DMS53 treated with DMSO at 0.1 percent for 48 hours (cell line): ENCODE results near the gene PHACTR1.
A peak's percentile ranks its signal among the peaks of the same experiment; 100 is the strongest.
"Not testable (repeated sequence)": the region's sequence is repeated elsewhere in the genome, so short reads cannot be mapped to it uniquely, and the experiment has no call there.

Source experiments
- DNase-seq: peaks from one replicate; lab custom pipeline; 2025; ENCODE audit not compliant: unreplicated experiment; lab: John Stamatoyannopoulos, UW

The PHACTR1 gene

DNA sequence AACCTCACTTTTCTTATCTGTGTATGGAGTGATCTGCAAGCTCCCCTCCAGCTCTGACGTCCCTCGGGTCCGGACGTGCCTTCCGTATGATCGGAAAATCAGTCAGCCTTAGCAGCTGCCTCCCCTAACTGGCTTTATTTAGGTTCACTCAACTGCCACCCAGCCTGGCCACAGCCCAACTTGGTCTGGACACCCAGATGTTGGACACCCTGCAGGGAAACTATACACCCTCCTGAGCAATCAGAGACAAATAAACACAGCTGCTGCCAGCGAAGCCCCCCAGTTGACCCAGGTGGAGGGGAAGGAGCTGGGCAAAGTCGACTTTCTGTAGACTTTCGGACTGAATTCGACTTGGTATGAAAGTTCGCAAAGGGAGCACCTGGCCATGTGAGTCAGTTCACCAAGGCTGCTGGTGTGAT lies 582.8 kb downstream of the PHACTR1 start:
- DNase-seq, result no peak

DNA sequence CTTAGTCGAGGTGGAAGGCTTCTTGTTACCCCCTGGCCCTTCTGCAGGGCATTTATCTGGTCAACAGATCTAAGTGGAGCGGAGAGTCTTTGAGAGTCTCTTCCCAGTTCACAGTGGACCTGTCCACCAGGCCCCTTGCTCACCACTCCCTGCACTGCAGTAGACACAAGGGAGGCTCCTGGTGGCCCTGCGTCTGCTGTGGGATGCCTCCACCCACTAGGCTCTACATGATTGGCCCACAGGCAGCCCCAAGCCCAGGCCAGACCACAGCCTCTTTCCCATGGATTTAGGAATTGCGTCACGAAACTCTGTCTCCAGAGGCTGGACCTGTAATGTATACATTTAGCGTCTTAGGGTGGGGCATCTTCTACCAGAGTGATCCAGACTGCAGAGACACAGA lies 583.4 kb downstream of the PHACTR1 start:
- DNase-seq, result no peak

DNA sequence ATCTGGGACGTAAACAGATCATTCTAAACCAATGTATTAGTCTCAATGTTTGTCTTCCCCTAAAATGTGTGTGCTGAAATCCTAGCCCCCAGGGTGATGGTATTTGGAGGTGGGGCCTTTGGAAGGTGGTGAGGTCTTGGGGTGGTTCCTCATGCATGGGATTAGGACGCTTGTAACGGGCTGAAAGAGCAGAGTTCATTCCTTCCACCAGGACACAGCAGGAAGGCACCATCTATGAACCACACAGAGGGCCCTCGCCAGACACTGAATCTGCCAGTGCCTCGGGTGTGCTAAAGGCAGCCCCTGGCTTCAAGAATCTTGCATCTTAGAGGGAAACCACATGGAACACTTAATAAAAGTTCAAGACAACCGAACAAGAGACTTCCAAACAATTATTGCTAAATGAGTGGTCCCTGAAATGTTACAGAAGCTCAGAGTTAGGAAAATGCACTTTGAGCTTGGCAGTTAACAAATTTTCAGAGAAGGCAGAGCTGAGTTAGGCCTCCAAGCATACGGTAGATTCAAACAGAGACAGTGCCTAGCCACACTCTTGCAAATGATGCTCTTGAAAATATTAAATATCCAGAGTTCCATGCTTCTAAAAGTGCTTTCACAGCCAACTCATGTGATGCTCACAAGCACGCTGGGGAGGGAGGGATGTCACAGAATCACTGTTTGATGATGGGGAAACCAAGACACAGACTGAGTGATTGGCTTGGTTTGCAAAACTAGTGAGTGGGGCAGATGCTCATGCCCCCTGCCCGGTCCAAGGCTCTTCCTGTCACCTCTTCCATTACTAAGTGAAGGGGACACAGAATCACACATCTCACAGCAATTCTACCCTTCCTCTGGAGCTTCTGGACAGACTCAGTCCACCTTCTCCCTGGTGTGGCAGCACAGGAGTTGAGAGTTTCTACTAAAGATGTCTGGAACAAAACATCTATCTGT lies 584.4 kb downstream of the PHACTR1 start:
- no peak for DNase-seq

DNA sequence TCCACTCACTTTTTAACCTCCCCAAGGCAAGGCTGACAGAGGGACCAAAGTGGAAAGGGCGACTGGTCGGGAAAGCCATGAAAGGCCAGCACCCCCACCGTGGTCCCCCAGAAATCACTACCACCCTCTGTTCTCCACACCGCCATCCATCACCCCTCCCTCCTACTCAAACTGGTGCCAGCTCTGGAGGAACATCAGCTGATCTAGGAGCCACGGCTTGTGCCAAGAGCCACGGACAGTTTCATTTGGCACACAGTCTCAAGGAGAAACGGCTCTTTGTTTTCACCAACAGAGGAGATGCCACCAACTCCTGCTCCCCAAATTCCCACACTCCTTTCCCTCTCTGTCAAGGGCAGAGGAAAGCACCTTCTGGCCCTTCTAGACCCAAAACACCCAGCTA lies 585.7 kb downstream of the PHACTR1 start:
- no peak for DNase-seq

DNA sequence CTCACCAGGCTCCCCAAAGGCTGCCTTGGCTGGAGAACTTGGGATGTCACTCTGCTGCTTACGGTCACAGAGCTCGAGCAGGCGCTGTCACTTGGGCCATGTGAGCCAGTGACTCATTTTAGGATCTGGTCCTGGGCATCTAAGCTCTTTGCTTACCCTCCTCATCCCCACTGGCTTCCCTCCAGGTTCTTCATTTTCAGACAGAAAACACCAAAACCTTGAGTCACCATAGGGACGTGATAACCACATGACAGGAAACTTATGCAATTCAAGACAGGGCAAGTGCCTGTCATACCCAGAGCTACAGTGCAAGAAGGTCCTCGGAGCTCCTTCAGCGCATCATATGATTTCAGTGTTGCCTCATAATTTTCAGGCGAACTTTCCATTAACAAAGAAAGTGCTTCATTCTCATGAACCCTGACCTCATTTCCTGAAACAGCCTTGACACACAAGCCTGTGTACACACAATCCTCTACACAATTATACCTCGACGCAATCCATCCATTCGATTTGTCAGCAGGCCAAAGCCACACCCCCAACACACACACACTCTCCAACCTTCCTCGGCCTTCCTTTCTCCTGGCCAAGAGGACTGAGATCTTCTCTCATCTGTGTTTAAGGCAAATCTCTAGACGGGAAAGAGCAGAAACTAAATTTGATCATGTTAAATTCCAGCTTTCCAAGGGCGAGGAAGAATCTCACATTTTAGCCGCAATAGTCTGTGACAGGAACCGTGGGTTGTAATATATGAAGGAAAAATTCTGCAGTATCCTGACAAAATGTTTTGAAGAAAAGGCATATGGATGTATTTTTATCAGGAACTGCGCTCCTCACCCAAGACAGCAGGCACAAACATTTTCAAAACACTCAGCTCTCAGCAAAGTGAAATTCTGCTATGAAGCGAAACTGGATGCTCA lies 586.4 kb downstream of the PHACTR1 start:
- peak; percentile 59 for DNase-seq

DNA sequence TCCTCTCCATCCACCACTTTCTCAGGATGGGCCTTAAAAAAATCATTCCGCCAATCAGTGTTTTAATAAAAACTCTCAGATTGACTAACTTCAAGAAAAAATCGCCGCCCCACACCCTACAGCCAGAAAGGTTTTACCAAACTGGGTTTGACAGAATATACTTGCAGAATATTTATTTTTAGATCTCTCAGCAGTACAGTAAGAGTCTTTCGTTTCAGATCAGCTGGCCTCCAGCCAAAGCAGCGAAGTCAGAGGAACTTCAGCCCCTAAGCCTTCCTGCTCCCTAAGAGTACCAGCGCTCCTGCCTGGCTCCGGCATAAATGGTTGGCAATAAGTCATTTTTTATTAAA lies 587.1 kb downstream of the PHACTR1 start:
- peak; percentile 6 for DNase-seq

DNA sequence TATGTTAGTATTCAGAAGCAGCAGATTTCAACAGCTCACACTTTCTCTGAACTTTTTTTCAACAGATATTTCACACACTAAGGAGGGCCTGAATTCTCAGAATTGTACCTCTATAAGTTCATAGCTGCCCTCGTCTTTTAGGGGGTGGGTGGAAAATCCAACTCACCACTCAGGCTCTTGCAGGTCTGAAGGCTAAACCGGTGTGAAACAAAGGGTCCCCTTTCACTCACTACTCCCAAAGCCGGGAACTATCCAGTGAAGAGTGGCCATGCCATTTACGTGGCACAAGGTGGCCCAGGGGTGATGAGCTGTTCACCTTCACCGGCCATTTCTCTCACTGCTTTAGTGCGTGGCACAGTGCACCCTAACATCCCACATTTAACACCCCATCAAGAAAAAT lies 587.5 kb downstream of the PHACTR1 start:
- no peak for DNase-seq

DNA sequence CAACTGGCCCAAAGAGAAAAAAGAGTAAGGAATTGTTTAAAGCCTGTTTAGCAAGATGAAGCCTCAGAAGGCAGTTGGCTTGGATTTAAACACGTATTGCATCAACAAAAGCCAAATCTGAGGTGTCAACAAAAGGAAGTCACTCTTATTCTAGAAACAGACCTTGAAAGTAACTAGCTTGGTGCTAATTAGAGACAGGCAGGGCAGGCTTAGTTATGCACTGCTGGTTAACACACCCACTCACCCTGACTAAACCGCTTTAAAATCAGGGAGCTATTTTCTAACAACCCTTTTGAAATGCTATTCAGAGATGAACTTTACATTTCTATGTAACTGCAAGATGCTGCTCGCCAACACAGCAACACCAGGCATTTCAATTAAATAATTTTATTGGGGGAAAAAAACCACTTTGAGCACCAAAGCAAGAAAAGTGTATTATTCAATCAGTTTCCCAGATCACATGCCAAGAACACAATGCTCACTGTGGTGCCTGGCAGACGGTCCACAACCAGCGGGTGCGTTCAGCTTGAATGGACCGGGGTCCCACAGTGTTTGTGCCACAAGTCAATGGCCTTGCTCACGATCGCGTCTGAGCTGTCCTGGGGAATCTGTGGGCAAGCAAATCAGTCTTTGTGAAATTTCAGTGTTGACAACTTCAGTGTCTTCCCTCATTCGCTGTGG lies 588.2 kb downstream of the PHACTR1 start:
- DNase-seq, result no peak

DNA sequence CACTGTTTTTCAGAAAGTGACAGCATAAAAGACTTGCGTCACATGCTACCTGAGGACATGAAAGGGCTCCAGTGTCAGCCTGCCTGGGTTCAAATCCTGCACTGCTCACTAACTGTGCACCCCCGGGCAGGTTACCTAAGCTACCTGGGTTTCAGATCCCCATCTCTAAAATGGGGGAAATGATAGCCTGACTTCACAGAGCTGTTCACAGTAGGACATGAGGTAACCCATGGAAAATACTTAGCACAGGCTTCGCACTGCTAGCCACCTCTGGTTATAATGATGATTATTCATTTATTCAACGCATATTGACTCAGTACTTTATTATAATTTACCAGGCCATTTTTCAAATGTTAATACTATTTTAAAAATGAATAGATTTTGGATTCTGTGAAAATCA lies 588.7 kb downstream of the PHACTR1 start:
- no peak for DNase-seq

DNA sequence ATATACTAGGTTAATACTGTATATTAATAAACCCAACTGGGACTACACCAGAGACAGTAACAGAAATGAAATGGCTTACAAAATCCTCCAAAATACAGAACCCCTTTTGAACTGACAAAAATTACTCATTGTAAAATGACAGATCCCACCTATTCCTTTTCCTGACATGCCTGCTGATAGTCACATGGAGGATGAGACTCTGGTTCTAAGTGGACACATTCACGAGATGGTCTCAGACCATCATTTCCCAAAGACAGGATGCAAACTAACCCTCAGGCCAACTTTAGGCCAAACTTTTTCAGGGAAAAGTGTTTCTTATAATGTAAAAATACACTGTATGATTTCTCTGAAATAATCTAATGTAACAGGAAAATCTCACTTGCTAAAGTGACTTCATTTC lies 589.2 kb downstream of the PHACTR1 start:
- DNase-seq, result no peak

DNA sequence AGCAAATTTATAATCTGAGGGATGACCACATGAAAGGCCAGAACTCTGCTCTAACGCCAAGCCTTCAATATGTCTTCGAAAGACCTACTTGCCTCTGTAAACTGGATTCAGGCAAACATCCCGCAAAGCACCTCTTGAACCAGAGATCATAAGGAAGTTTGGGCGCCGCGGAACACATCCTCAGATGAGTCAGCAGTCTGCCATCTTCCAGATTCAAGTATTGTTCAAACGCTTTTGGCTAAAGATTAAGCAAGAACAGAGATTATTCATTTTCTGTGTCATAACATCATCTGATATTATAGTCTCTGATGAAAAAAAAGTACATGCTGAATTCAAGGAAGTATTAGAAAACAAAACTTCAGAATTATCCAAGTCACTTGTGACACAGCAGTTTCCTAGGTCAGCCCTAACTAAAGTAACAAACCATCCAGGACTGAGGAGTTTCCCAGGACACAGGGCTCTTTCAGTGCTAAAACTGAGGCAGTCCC lies 591.0 kb downstream of the PHACTR1 start:
- DNase-seq, result no peak

DNA sequence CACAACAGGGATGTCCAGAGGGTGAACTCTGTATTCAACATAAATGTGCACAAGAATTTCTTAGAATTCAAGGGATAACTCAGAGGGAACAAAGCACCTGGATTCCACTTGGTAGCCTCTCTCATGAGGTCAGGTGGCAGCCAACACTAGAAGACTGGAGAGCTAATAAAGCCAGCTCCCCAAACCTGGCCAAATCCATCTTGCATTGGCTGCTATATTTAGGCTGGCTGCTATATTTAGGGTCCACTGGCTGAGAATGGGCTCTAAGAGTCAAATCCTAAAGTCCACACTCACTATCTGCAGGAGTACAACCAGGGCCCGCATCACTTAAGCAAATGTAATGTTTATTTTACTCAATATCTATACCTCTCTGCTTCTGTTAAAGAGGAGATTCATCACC lies 591.8 kb downstream of the PHACTR1 start:
- no peak for DNase-seq

DNA sequence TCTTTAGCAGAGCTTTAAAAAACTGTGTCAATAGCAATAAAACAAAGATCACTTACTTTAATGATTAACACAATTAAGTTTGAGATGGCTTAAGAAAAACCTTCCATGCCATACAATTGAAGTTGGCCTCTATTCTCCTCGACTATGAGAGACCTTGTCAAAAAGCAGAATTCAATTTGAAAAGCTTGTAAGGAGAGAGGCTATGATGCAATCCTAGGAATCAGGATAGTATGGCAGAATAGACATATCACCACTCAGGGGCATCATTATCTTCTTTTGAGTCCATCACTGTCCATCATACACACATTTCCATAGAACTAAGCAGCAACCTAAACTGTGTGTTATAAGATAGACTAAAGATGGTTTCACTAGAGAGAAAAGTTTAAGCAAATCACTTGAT lies 594.6 kb downstream of the PHACTR1 start:
- no peak for DNase-seq

DNA sequence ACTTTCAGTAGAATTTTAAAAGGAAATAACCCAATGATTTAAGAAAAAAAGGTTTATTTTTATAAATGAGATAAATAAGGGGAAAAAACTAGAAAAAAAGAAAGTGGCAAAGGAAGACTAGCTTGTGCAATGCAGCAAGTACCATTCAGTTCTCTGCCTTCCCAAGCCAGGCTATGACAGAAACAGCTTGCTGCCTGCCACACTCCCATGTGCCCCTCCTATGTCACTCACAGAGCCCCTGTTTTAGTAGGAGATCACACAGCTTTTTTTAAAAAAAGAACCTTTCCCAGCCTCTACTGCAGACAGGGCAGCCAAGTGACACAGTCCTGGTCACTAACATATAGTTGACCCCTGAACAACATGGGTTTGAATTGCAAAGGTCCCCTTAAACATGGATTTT lies 598.2 kb downstream of the PHACTR1 start:
- DNase-seq, result no peak

DNA sequence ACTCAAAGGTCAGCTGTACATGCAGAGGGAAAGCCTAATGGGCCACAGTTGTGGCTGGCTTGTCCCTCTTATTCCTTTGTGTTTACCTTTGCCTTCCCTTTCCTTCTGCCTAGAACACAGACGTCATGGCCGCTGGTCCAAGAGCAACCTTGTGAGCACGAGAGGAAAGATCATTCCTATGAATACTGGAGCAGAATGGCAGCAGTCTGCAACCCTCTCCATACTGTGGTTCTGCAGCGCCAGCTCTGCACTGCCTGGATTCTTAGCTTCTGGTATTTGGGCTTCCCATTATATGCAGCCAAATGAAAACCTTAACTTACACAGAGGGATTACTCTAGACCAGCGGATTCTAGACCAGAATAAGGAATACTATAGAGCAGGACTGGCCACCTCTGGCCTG lies 599.3 kb downstream of the PHACTR1 start:
- no peak for DNase-seq

DNA sequence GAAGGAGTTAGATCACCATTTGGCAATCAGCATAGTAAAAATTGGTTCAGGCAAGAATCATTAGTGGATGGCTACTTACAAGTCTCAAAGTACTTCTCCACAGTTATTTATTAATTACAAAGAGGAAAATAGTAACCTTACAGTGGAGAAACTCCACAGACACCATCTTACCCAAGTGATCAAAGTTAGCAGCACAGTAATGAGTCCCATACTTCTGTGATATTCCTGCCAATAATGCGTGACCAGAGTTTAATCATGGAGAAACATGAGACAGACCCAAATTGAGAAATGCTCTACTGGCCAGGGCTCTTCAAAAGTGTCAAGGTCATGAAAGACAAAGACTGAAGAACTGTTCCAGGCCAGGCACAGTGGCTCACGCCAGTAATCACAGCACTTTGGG lies 602.3 kb downstream of the PHACTR1 start:
- no peak for DNase-seq

DNA sequence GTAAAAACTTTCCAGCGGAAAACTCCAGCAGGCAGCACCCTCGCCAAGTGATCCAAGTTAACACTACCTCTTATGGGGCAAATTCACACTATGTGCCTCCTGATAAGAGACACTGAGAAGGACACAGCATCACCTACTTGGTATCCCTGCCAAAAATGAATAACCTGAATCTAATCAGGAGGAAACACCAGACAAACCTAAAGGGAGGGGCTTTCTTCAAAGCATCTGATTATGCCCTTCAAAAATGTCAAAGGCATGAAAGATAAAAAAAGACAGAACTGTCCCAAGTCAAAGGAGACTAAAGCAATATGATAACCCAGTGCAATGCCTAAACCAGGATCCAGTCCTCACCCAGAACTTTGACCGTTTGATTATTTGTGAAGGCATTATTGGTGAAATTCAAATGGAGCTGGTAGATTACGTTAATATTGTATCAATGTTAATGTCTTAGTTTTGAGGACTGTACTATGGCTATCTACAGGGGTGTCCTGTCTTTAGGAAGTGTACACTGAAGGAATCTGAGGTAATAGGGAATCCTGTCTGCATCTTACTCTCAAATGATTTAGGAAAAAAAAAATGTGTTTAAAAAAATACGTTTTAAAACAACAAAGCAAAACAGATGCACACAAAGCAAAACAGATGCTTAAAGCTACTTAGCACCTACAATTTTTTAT lies 603.5 kb downstream of the PHACTR1 start:
- no peak for DNase-seq

DNA sequence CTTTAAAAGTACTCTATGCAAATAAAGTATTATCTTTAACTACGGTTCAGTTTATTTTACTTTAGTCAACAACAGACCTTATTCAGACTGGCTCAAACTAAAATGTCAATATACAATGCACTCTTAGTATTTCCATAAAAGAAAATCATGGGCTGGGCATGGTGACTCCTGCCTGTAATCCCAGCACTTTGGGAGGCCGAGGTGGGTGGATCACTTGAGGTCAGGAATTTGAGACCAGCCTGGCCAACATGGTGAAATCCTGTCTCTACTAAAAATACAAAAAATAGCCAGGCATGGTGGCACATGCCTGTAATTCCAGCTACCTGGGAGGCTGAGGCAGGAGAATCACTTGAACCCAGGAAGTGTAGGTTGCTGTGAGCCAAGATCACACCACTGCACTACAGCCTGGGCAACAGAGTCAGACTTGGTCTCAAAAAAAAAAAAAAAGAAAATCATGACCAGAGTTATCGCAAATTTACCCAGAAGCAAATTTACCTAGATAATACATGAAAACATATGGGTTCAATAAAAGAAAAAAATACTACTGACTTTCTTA lies 609.5 kb downstream of the PHACTR1 start:
- not testable (repeated sequence) for DNase-seq

DNA sequence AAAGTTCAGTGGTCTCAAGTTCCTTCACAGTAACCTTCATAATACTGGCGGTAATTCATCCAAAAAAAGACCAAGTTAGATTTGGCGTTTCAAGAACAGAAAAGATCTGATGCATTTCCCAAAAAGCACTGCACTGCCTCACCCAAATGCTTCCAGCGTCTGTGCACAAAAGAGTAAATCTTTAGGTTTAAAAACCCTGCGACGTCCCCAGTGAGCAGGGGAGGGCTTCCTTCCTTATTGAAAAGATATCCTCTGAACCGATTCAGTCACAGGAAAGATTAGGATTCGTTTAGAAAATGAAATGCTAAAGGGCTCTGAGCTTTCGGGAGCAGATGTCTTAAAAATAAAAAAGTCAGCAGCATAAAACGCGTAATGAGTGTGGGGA lies 611.1 kb downstream of the PHACTR1 start:
- DNase-seq, result peak; percentile 56

DNA sequence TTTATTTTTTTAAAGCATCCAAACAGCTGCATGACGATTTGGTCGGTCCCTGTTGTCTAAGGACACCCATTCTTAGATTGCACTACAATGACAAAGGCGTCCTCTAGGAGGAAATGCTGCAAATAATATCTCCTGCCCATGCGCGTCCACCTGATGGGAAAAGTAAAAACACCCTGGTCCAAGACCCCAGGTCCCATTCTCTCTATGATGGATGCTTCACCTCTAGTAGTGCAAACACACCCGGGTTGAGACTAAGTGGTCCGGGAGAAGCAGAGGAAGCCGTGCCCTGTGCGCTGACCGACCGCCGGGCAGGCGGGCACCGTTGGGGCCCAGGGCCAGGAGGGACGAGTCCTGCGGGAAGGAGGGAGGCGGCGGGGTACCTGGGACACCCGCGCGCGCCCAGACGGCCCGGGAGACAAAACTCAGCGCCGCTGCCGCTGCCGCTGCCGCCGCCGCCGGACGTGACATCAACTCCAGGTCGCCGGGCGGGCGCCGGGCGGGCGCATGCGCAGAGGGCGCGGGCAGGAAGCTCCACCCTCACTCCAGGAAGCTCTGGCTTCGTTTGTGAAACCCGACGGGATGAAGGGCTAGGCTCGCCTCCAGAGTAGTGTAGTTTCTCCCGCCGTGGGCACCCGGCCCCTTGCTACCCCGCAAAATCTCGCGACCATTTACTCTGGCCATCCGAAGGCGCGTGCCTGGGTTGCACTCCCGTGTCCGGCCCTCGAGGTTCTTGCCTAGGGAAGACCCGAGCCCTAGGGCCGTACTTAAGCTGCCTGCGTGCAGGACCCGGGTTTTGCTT lies 611.7 kb downstream of the PHACTR1 start, which contains the start of gene TBC1D7:
TSS of gene TBC1D7 (minus strand) at position 462 of the 799 bp plus-strand sequence. CDS start 1,639 bp downstream, outside the sequence.
- DNase-seq, result peak; percentile 88
